KMS-11 (cell line): ENCODE results near the gene LARGE2.

Experiments used
- H2AFZ ChIP-seq: fragments of 200-600 bp; sonication (generic); 2 replicates; pipeline ENCODE4 v1.6.1; 2016; ENCODE audit warnings: antibody characterized with exemption, mixed run types, low read depth
- H3K27ac ChIP-seq: fragments of 200-600 bp; sonication (generic); 2 replicates; pipeline ENCODE4 v1.6.1; 2016; ENCODE audit warnings: mild to moderate bottlenecking, mixed run types
- H3K27me3 ChIP-seq: fragments of 200-600 bp; sonication (generic); 2 replicates; pipeline ENCODE4 v1.6.1; 2017; ENCODE audit warnings: mild to moderate bottlenecking, low read depth, mixed run types, moderate library complexity; ENCODE audit not compliant: insufficient read depth
- H3K36me3 ChIP-seq: fragments of 200-600 bp; sonication (generic); 2 replicates; pipeline ENCODE4 v1.6.1; 2017; ENCODE audit warnings: mild to moderate bottlenecking, mixed run types; ENCODE audit not compliant: insufficient read depth
- H3K4me1 ChIP-seq: fragments of 200-600 bp; sonication (generic); 2 replicates; pipeline ENCODE4 v1.6.1; 2016; ENCODE audit warnings: mild to moderate bottlenecking, low read depth, mixed run types; ENCODE audit not compliant: poor library complexity, severe bottlenecking
- H3K4me2 ChIP-seq: fragments of 200-600 bp; sonication (generic); 2 replicates; pipeline ENCODE4 v1.7.0; 2016; ENCODE audit warnings: mild to moderate bottlenecking, mixed run types
- H3K4me3 ChIP-seq: fragments of 200-600 bp; sonication (generic); IDR thresholded peaks from 2 replicates; pipeline ENCODE4 v1.6.1; 2017; ENCODE audit warnings: low read depth, low read length, mixed read lengths; ENCODE audit not compliant: insufficient read depth
- H3K79me2 ChIP-seq: fragments of 200-600 bp; sonication (generic); 2 replicates; pipeline ENCODE4 v1.6.1; 2016; ENCODE audit warnings: low read depth, mixed run types; ENCODE audit not compliant: insufficient read depth
- H3K9ac ChIP-seq: fragments of 200-600 bp; sonication (generic); 2 replicates; pipeline ENCODE4 v1.6.1; 2016; ENCODE audit warnings: mild to moderate bottlenecking, mixed run types
- H4K20me1 ChIP-seq: fragments of 200-600 bp; sonication (generic); 2 replicates; pipeline ENCODE4 v1.6.1; 2016; ENCODE audit warnings: mild to moderate bottlenecking, mixed run types; ENCODE audit not compliant: insufficient read depth
- CTCF ChIP-seq: fragments of 200-600 bp; sonication (generic); conservative IDR thresholded peaks from 2 replicates; pipeline ENCODE4 v1.6.1; 2017; ENCODE audit warnings: low read depth, mild to moderate bottlenecking, antibody characterized with exemption, low read length, moderate library complexity, mixed read lengths

Gene LARGE2

GRCh38 chr11:45926001-45926401, 3.5 kb downstream of the LARGE2 start:
- H3K4me1 ChIP-seq = peaks cover 15% of the 10 kb centered on the region
- no peak overlapping the region for H2AFZ ChIP-seq
- no peak overlapping the region for H3K4me2 ChIP-seq
- H3K4me3 ChIP-seq = no peak overlapping the region
- no peak for TF ChIP-seq CTCF
- 0 out of 2 replicates have a peak, but pooled peaks cover 5% of the 10 kb centered on the region for H3K27me3 ChIP-seq
- H3K36me3 ChIP-seq = no peaks in the 10 kb centered on the region
- no peak overlapping the region for H3K27ac ChIP-seq
- H3K79me2 ChIP-seq = no peaks in the 10 kb centered on the region
- no peak overlapping the region for H3K9ac ChIP-seq
- H4K20me1 ChIP-seq = no peaks in the 10 kb centered on the region

- Histone ChIP-seq H3K36me3 (no peaks in the 10 kb centered on the region), H3K79me2 (no peaks in the 10 kb centered on the region), H3K4me2 (no peak overlapping the region), H3K27ac (no peak overlapping the region), H3K9ac (no peak overlapping the region), H4K20me1 (no peaks in the 10 kb centered on the region), H3K4me3 (no peak overlapping the region), H2AFZ (no peak overlapping the region), H3K27me3 (0 out of 2 replicates have a peak, but pooled peaks cover 5% of the 10 kb centered on the region), H3K4me1 (peaks cover 15% of the 10 kb centered on the region)
- no peak for TF ChIP-seq CTCF
Observed at GRCh38 chr11:45926536-45927331, 4.3 kb downstream of the LARGE2 start.

- TF ChIP-seq CTCF = no peak
- Histone ChIP-seq H3K4me3 (no peak overlapping the region), H3K27me3 (0 out of 2 replicates have a peak, but pooled peaks cover 5% of the 10 kb centered on the region), H3K9ac (no peak overlapping the region), H4K20me1 (no peaks in the 10 kb centered on the region), H2AFZ (no peak overlapping the region), H3K79me2 (no peaks in the 10 kb centered on the region), H3K4me1 (peaks cover 15% of the 10 kb centered on the region), H3K27ac (no peak overlapping the region), H3K36me3 (no peaks in the 10 kb centered on the region), H3K4me2 (no peak overlapping the region)
Observed at GRCh38 chr11:45927332-45927683, 4.9 kb downstream of the LARGE2 start.

GRCh38 chr11:45927684-45928413, 5.4 kb downstream of the LARGE2 start:
- Histone ChIP-seq H3K36me3 (no peaks in the 10 kb centered on the region), H3K4me3 (no peak overlapping the region), H3K4me1 (peaks cover 15% of the 10 kb centered on the region), H2AFZ (no peak overlapping the region), H3K9ac (no peak overlapping the region), H3K27me3 (0 out of 2 replicates have a peak, but pooled peaks cover 5% of the 10 kb centered on the region), H4K20me1 (no peaks in the 10 kb centered on the region), H3K27ac (no peak overlapping the region), H3K79me2 (no peaks in the 10 kb centered on the region), H3K4me2 (no peak overlapping the region)
- no peak for TF ChIP-seq CTCF
